ENCODE results near the gene NCOA5. TPM values are rescaled to one million over a fixed set of nuclear protein-coding genes. Genes with fewer than 3 reads are reported as not detected.

The NCOA5 gene
- total RNA-seq, 1 donor: 15.6 TPM

DNA sequence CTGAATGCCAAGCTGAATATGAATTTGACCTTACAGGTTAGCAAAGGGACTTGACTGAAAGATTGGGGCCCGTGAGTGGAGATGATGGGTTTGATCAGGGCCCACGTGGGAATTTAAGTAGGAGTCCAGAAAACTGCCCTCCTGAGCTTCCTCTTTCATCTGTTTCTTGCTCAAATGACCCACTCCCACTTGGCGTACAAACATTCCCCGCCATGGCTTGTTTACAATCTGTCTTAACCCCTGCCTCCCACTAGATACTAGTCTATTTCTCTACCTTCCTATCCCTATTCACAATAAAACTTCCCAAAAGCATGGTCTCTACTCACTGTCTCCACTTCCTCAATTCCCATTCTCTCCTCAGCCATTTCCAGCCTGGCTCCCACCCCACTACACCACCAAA lies 71.7 kb downstream of the NCOA5 start:
- Histone ChIP-seq H3K9me3 (ENCODE audit: low read depth, low read length) (no peaks in the 10 kb centered on the region), H3K27me3 (ENCODE audit: insufficient read depth, low read length) (peaks cover 28% of the 10 kb centered on the region), H3K4me1 (ENCODE audit: insufficient read depth, low read length) (peaks cover 34% of the 10 kb centered on the region), H3K4me3 (ENCODE audit: low read length) (no peak overlapping the region)

DNA sequence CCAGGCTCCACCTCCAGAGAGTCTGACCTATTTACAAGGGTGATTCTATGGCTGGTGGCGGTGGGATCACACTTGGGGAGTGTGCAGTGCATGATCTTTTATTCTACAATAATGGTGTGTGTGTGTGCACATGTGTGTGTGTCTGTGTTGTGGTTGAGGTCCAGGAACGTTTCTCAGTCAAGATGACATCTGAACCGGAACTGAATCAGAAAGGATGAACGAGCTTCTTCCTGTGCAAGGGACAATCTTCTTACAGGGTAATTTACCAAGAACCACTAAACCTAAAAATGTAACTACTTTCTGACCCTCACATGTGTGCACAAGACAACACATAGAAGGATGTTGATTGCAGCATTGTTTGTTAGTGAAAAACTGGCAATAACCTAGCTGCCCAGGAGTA lies 72.5 kb downstream of the NCOA5 start:
- Histone ChIP-seq H3K4me1 (ENCODE audit: insufficient read depth, low read length) (peaks cover 25% of the 10 kb centered on the region), H3K9me3 (ENCODE audit: low read depth, low read length) (no peaks in the 10 kb centered on the region), H3K4me3 (ENCODE audit: low read length) (no peak overlapping the region), H3K27me3 (ENCODE audit: insufficient read depth, low read length) (peaks cover 31% of the 10 kb centered on the region)

DNA sequence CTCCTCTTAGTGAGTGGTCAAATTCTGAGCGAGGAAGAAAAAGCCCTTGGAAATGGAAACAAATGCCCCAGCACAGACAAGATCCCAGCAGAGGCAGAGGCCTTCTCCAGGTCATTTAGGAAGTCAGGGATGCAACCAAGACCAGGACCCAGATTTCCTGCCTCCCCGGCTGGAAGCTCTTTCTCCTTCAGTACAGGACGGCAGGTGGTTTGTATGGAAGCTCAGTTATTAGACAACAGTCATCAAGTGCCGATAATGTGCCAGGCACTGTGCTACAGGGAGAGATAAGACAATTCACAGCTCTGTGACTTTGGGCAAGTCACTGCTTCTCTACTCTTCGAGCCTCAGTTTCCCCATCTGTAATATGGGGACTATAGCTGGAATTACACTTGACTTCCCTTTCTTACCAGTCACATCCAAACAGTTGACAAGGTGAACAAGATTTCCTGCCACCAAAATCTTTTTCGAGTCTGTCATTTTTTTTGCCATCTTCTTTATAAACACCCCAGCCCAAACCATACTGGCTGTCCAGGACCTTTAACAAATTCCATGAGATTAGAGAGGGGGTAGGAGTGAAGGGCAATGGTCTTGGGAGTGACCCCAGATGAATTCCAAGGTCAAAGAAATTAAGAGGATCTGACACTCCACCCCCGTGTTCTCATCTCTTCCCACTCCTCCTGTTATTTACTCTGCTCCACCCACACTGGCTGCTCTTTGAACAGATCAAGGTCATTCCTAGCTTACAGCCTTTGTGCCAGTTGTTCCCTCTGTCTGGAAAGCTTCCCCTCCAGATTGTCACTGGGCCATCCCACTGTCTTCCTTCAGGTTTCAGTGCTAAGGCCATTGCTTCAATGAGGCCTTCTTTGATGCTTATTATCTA lies 75.0 kb downstream of the NCOA5 start:
- no peaks in the 10 kb centered on the region for H3K9me3 ChIP-seq (ENCODE audit: low read depth, low read length)
- peaks cover 41% of the 10 kb centered on the region for H3K27me3 ChIP-seq (ENCODE audit: insufficient read depth, low read length)
- no peak overlapping the region for H3K4me3 ChIP-seq (ENCODE audit: low read length)

GRCh38 chr20:46013829-46014516 lies 75.8 kb downstream of the NCOA5 start:
- H3K4me3 ChIP-seq (ENCODE audit: low read length): no peak overlapping the region
- H3K27me3 ChIP-seq (ENCODE audit: insufficient read depth, low read length): peaks cover 49% of the 10 kb centered on the region
- no peaks in the 10 kb centered on the region for H3K9me3 ChIP-seq (ENCODE audit: low read depth, low read length)
- peaks cover 46% of the 10 kb centered on the region for H3K4me1 ChIP-seq (ENCODE audit: insufficient read depth, low read length)

More for the DNA sequence above, 75.0 kb downstream of the NCOA5 start:
- H3K4me1 ChIP-seq (ENCODE audit: insufficient read depth, low read length): peaks cover 38% of the 10 kb centered on the region

- Histone ChIP-seq H3K9me3 (ENCODE audit: low read depth, low read length) (no peaks in the 10 kb centered on the region), H3K27me3 (ENCODE audit: insufficient read depth, low read length) (peaks cover 55% of the 10 kb centered on the region), H3K4me3 (ENCODE audit: low read length) (no peak overlapping the region), H3K4me1 (ENCODE audit: insufficient read depth, low read length) (peaks cover 52% of the 10 kb centered on the region)
Observed at GRCh38 chr20:46013322-46013828, 76.4 kb downstream of the NCOA5 start.

- Histone ChIP-seq H3K4me1 (ENCODE audit: insufficient read depth, low read length) (peaks cover 56% of the 10 kb centered on the region), H3K9me3 (ENCODE audit: low read depth, low read length) (no peaks in the 10 kb centered on the region), H3K4me3 (ENCODE audit: low read length) (no peak overlapping the region), H3K27me3 (ENCODE audit: insufficient read depth, low read length) (peaks cover 56% of the 10 kb centered on the region)
Observed at GRCh38 chr20:46012921-46013320, 76.8 kb downstream of the NCOA5 start.

GRCh38 chr20:46011631-46012482 lies 77.9 kb downstream of the NCOA5 start:
- Histone ChIP-seq H3K4me1 (ENCODE audit: insufficient read depth, low read length) (peaks cover 67% of the 10 kb centered on the region), H3K4me3 (ENCODE audit: low read length) (peak overlapping the region; percentile 28), H3K27me3 (ENCODE audit: insufficient read depth, low read length) (peaks cover 56% of the 10 kb centered on the region), H3K9me3 (ENCODE audit: low read depth, low read length) (no peaks in the 10 kb centered on the region)

Other genes with a start within 250 kb of the NCOA5 start
- 13.9 TPM for gene ACOT8, start 232.6 kb downstream of the NCOA5 start, total RNA-seq
- gene ZSWIM3, start 232.3 kb downstream of the NCOA5 start, total RNA-seq: 0.63 TPM
- gene ZSWIM1, start 208.7 kb downstream of the NCOA5 start, total RNA-seq: 10.1 TPM
- 0.52 TPM for gene SPATA25, start 202.3 kb downstream of the NCOA5 start, total RNA-seq
- 1.9 TPM for gene NEURL2, start 198.8 kb downstream of the NCOA5 start, total RNA-seq
- 111 TPM for gene CTSA, start 198.6 kb downstream of the NCOA5 start, total RNA-seq
- 1.4 TPM for gene PLTP, start 177.8 kb downstream of the NCOA5 start, total RNA-seq
- 48.0 TPM for gene PCIF1, start 155.3 kb downstream of the NCOA5 start, total RNA-seq
- 49.4 TPM for gene ZNF335, start 117.8 kb downstream of the NCOA5 start, total RNA-seq
- 3.0 TPM for gene MMP9, start 81.1 kb downstream of the NCOA5 start, total RNA-seq
- 0.10 TPM for gene SLC12A5, start 60.7 kb downstream of the NCOA5 start, total RNA-seq
- gene CD40, start 28.4 kb upstream of the NCOA5 start, total RNA-seq: 10.2 TPM
- gene CDH22, start 218.5 kb upstream of the NCOA5 start, total RNA-seq: not detected

Measured in mononuclear cell (primary cell).